ENCODE data around the gene ZYX. TPM values are rescaled to one million over a fixed set of nuclear protein-coding genes. Genes with fewer than 3 reads are reported as not detected.
A peak's percentile ranks its signal among the peaks of the same experiment; 100 is the strongest.
"Not testable (repeated sequence)": the region's sequence is repeated elsewhere in the genome, so short reads cannot be mapped to it uniquely, and the experiment has no call there.

ZYX gene
- total RNA-seq, 1 donor from 2014 or later, result 13.9 TPM

DNA sequence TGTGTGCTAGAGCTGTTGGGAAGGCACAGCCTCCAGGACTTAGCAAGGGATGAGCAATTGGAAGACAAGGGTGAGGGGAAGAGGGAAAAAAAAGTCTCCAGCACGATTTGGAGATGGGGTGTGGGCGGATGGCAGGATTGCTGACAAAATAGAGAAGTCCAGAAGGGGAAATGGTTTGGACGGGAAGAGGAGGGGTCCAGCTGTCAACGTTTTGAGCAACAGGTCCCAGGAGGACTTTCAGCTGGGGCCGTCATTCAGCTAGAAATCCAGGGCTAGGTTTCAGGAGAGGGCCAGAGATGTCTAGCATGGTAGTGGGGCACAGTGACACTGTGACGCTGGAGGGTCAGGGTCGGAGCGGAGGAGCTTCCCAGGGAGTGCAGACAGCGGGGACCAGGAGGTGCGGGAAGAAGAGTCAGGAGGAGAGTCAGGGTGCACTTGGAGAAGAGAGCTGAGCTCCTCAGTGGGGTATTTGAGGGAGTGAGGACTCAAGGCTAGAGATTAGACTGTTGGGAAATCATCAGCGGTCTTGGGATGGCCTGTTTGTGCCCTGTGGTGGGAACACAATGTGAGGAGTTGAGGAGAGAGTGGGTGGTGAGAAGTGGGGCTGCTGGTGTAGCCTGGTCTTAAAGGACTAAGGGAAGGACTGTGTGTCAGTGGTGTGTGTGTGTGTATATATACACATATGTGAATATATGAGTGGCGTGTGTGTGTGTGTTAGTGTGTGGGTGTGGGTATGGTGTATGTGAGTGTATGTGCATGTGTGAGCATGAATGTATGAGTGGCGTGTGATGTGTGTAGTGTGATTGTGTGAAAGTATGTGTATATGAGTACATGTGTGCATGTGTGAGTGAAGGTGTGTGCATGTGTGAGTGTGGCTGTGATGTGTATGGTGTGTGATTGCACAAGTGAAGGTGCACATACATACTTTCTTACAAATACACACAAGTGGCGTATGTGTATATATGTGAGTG is 3.8 kb downstream of the ZYX start:
- DNase-seq (ENCODE audit: low read depth in 2 of 2), result no peak

- peak; percentile 51 to 66 for DNase-seq (ENCODE audit: low read depth in 2 of 2)
Observed at GRCh38 chr7:143385891-143386781, 5.0 kb downstream of the ZYX start.

DNA sequence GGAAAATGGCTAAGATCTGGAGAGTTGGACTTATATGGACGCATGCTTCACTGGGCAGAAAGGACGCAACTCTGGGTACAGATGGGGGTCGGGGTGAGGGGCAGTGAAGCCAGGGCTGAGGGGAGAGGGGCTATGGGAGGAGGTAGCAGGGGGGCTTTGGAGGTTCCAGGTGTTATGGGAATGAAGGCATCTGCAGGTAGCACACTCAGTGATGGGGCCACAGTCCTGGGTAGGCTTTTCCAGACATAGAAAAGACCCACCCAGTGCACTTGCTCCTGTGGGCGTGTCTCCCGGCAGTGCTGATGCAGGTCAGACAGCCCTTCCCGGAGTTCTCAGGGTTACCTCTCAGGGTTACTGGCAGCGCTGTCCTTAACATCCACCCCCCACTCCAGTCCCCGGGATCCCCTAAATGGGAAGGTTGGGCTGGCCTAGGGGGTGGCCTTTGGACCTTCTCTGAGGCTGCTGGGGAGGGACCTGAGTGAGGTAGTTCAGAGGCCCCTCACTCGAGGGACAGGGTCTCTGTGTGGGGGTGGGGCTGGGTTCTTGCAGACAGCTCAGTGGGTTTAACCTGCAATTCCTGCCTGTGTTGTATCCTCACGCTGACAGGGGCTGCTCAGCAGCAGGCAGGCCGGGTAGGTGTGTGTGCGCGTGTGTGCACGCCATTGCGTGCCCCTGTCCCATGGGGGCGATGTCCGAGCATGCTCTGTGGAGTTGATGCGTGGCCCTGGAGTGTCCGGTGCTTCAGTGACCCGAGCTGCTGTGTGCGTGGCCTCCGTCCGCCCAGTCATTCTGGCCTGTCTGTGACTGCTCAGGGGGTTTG is 6.2 kb downstream of the ZYX start:
- peak in 1 of 2 donors; percentile 35 for DNase-seq (ENCODE audit: low read depth in 2 of 2)

- no peak for DNase-seq (ENCODE audit: low read depth in 2 of 2)
Observed at GRCh38 chr7:143388051-143388450, 6.9 kb downstream of the ZYX start.

DNA sequence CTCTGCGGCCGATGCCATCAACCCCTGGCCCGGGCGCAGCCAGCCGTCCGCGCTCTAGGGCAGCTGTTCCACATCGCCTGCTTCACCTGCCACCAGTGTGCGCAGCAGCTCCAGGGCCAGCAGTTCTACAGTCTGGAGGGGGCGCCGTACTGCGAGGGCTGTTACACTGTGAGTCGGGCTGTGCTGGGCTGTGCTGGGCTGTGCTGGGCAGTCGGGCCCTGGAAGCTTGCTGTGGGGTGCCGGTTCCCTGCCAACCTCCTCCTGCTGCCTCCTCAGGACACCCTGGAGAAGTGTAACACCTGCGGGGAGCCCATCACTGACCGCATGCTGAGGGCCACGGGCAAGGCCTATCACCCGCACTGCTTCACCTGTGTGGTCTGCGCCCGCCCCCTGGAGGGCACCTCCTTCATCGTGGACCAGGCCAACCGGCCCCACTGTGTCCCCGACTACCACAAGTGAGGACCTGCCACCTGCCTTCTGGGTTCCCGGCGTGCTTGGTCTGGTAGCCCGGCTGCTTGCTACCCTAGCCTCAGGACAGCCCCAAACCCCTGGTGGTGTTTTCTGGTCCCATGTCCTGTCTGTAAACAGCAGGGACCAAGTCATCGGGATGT is 7.5 kb downstream of the ZYX start:
- no peak for DNase-seq (ENCODE audit: low read depth in 2 of 2)

DNA sequence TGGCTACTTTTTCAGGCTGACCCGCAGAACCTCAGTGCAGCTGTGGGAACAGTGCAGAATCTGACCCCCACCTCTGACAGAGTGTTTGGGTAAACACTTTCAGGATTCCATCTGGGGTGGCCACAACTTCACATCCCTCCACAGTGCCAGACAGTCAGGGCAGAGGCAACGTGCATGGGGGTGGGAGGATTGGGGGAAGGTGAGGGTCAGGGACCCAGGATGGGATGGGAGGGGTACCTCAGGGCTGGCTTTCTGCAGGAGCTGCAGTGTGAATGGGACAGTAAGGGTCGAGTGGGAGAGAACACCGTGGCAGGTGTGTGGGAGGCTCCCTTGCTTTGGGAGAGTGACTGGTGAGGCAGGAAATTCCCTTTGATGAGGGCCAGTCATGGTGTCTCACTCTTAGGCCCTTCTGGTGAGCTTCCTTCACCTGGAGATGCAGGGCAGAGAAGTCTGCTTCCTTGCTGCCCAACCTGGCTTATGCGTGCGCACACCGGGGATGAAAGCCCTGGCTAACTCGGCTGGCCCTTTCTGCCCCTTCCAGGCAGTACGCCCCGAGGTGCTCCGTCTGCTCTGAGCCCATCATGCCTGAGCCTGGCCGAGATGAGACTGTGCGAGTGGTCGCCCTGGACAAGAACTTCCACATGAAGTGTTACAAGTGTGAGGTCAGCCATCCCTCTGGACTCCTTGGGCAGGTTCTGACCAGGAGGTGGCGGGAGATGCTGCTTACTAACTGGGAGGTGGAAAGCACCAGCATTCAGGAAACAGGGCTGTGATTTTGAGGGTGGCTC is 8.4 kb downstream of the ZYX start:
- DNase-seq (ENCODE audit: low read depth in 2 of 2), result peak in 1 of 2 donors; percentile 59

DNA sequence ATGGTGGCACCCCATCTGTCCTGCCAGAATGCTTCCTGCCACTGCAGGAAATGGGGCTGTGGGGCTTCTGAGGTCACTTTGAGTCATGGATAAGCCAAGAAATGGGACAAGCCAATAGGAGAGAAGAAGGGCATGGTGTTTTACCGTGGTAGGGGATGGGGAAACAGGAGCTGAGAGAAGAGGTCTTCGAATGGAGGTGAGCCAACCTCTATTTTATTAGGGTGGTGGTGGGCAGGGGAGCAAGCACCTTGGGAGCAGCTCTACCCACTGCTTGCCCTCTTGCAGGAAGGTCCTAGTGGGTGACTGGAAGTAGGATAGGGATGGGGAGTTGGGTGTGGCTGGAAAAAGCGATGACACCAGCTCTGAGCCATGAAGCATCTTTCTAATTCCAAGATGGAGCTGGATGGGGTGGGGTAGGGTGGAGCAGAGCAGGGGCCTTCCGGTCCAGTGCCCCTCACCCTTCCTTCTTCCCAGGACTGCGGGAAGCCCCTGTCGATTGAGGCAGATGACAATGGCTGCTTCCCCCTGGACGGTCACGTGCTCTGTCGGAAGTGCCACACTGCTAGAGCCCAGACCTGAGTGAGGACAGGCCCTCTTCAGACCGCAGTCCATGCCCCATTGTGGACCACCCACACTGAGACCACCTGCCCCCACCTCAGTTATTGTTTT is 9.1 kb downstream of the ZYX start:
- DNase-seq (ENCODE audit: low read depth in 2 of 2), result no peak

- DNase-seq (ENCODE audit: low read depth in 2 of 2), result no peak
Observed at GRCh38 chr7:143390773-143391317, 9.7 kb downstream of the ZYX start.

DNA sequence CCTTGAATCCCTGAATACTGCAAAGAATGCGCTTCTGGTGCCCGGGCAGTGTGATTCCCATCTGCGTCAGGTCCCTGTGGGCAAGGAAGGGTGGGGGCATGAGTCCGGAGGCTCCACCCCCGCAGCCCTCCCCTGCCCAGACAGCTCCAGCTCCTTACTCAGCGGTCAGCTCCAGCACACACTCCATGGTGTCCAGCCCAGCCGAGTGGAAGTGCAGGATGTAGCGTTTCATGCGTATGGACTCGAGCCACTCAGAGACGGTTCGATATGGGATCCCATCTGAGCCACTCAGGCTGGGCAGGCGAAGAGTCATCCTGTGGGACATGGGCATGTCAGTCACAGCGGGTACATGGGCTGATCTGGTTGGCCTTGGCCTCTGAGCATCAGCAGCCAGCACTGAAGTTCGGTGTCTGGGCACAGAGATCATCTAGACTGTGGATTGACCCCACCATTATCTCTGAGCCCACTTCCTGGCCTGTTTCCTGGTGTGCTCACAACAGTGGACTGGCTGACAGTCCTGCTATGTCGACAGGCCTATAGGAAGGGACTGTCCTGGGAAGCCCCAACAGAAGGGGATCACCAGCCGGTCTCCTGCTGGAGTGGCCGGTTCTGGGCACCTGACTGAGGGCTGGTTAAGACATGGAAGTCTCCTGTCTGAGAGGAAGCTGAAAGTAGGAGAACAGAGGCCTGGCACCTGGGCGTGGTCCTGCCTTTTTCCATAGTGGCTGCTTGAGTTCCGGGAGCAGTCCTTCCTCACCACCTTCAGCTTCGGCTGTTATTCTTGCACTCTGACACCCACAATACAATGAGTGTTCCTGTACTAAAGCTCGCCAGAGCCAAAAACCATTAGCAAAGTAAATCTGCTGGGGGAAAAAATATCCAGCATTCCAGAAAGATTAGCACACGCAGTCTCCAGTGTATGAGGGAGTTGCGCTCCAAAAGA is 10.6 kb downstream of the ZYX start:
- DNase-seq (ENCODE audit: low read depth in 2 of 2), result peak; percentile 82 to 95

- not testable (repeated sequence) for DNase-seq (ENCODE audit: low read depth in 2 of 2)
Observed at GRCh38 chr7:143392427-143392826, 11.3 kb downstream of the ZYX start.

DNA sequence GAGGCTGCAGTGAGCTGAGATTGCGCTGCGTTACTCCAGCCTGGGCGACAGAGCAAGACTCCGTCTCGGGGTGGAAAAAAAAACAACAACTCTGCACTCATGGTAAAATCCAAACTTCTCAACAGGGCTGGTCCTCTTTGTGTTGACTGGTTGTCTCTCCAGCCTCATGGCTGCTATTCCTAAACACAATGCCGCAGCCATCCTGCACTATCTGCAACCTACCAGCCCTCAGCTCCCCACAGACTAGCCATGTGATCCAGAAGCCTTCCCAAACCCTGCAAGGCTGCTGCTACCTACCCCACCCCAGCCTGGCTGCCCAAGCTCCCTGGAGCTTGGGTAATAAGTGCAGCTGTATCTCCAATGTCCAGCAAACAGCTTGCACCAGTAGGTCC is 11.7 kb downstream of the ZYX start:
- peak in 1 of 2 donors; percentile 33 for DNase-seq (ENCODE audit: low read depth in 2 of 2)

DNA sequence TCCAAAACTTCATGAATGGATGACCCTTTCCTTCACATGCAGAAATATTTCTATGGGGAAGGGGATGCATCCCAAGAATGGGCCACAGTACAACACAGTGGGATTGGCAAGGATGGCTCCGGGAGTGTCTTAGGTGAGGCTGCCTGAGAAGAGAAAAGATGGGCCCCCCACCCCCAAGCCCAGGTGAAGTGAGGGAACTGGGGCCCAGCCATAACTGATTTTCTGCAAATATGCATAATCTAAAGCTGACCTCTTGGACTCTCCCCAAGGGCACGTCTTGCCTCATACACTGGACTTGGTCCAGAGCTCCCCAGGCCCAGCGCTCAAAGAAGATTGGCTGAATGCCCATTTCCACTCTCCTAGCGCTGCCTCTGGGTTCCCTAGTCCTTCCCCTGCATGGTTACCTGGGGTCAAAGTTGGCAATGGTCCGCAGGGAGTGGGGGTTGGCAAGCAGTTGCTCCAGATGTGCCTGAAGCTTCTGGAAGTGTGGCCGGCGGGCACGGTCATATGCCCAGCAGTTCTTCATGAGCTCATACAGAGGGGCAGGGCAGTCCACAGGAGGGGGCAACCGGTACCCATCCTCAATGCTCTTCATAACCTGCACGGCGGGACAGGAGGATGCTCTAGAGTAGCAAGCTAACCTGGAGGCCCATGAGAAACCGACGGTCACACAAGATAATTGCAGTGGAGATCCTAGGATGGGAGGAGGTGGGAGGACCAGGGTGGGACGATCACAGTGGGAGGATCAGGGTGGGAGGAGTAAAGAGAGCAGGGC is 12.3 kb downstream of the ZYX start:
- peak; percentile 35 to 47 for DNase-seq (ENCODE audit: low read depth in 2 of 2)

- DNase-seq (ENCODE audit: low read depth in 2 of 2), result no peak
Observed at GRCh38 chr7:143394068-143394467, 12.9 kb downstream of the ZYX start.

GRCh38 chr7:143394777-143395176 is 13.6 kb downstream of the ZYX start:
- DNase-seq (ENCODE audit: low read depth in 2 of 2), result no peak

DNA sequence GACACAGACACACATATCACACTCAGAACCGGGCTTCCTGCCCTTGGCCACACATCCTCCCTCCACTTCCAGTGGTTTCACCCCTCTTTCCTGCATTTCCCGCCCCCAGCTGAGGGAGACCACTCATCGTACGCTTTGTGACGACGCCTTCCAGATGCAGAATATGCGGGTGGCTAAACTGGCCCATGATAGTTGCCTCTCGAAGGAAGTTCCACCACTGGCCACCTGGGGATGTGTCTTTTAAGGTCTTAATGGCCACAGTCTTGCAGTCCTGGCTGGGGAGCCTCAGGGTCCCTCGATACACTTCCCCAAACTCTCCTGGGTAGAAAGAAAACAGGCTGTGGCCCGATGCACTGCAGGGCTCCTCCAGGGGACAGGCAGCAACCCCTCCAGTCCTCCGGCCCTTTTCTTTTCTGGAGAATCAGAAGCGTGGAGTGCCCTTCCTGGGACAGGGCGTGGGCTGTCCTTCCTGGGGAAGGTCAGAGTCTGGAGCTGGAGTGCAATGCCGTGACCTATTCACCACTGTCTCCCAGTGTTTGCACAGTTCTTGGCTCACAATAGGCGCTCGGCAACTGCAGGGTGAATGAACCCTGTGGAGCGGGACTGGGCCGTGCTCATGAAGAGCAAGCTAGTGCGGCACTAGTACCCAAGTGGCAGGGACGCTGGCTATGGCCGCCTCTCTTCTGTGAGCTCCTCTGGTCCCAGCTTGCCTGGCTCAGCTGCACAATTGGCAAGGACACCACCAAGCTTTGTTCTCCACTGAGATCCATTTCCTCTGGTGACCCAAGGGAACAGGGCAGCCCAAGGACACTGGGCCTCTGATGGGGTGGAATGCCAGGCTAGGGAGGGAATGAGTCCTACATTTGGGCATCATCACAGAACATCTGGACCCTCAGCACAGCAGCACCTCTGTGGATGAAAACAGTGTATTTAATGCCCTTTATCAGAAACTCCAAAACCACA is 14.3 kb downstream of the ZYX start:
- DNase-seq (ENCODE audit: low read depth in 2 of 2), result peak; percentile 33 to 66

- no peak for DNase-seq (ENCODE audit: low read depth in 2 of 2)
Observed at GRCh38 chr7:143396182-143396581, 15.0 kb downstream of the ZYX start.
